ENCODE data around the gene CAMSAP2. TPM values are rescaled to one million over a fixed set of nuclear protein-coding genes. Genes with fewer than 3 reads are reported as not detected.
"Not testable (repeated sequence)": the region's sequence is repeated elsewhere in the genome, so short reads cannot be mapped to it uniquely, and the experiment has no call there.

Gene CAMSAP2
- total RNA-seq, 2 experiments from 2014 or later: 2.0 to 2.4 TPM

DNA sequence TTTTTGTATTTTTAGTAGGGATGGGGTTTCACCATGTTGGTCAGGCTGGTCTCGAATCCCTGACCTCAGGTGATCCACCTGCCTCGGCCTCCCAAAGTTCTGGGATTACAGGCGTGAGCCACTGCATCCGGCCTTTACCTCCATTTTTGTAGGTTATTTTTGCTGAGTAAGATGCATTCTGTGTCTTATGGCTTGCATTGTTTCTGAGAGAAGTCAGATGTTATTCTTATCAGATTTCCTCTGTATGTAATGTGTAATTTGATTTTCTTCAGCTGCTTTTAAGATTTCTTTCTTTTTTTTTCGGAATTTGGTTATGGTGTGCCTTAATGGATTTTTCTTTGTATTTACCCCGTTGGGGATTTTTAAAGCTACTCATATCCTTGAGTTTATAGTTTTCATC lies 52.3 kb downstream of the CAMSAP2 start:
- not testable (repeated sequence) for H3K4me3 Mint-ChIP-seq, H3K36me3 Mint-ChIP-seq, H3K27ac Mint-ChIP-seq, H3K4me1 Mint-ChIP-seq, H3K9me3 Mint-ChIP-seq, H3K27me3 Mint-ChIP-seq, DNase-seq

GRCh38 chr1:200793677-200794076 lies 55.0 kb downstream of the CAMSAP2 start:
- H3K27me3 Mint-ChIP-seq: no peaks in the 10 kb centered on the region
- H3K27ac Mint-ChIP-seq: no peak overlapping the region
- peaks cover 3% of the 10 kb centered on the region for H3K9me3 Mint-ChIP-seq
- peaks cover 2% of the 10 kb centered on the region for H3K36me3 Mint-ChIP-seq
- H3K4me3 Mint-ChIP-seq: no peak overlapping the region
- no peaks in the 10 kb centered on the region for H3K4me1 Mint-ChIP-seq
- DNase-seq: no peak

DNA sequence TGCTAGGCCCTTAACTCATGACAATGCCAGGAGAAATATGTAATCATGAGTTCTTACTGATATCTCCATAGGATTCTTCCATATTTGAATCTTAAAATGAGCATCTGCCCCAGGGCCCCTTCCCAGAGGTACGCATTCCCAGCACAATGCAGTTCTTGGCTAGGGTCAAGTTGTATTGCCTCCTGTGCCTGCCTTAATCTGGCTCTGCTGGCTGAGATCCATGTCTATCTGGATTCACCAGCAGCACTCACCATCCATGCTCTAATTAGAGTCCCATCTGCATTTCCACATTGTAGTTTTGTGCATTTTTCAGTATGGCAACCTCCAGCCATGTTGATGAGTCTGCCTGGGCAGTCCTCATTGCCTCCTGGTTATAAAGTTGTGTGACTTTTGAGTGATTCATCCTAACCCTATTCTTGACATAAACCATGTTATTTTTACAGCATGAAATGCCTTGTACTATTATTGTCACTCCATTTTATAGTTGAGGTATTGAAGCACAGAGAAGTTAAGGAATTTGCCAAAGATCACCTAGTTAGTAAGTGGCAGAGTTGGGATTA lies 55.9 kb downstream of the CAMSAP2 start:
- Mint-ChIP-seq H3K4me1 (no peaks in the 10 kb centered on the region), H3K9me3 (peaks cover 3% of the 10 kb centered on the region), H3K27me3 (no peaks in the 10 kb centered on the region), H3K36me3 (peaks cover 2% of the 10 kb centered on the region), H3K27ac (no peak overlapping the region), H3K4me3 (no peak overlapping the region)
- no peak for DNase-seq

- H3K27ac Mint-ChIP-seq: no peak overlapping the region
Measured at GRCh38 chr1:200795156-200795555, 56.5 kb downstream of the CAMSAP2 start.

DNA sequence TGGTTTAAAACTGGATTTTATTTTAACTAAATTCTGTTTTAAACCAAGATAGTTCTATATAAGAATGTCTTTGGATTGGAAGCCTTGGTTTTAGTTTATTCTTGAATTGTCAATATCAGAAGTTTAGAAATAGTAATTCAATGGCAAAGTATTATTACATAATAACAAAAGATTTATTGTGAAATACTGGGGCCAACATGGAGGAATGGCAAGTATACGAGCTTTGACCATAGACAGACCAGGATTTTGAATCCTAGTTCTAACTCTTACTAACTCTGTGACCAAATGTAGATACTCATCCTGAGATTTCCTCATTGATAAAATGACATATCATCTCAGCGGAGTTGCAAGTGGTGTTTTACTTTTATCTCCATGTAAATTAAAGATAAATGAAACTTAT lies 63.3 kb downstream of the CAMSAP2 start:
- Mint-ChIP-seq H3K27me3 (no peaks in the 10 kb centered on the region), H3K36me3 (no peaks in the 10 kb centered on the region), H3K4me3 (no peak overlapping the region), H3K27ac (no peak overlapping the region), H3K4me1 (no peaks in the 10 kb centered on the region), H3K9me3 (no peaks in the 10 kb centered on the region)
- DNase-seq: no peak

More at GRCh38 chr1:200795156-200795555, 56.5 kb downstream of the CAMSAP2 start:
- H3K4me1 Mint-ChIP-seq: no peaks in the 10 kb centered on the region
- H3K27me3 Mint-ChIP-seq: no peaks in the 10 kb centered on the region
- no peak overlapping the region for H3K4me3 Mint-ChIP-seq
- peaks cover 3% of the 10 kb centered on the region for H3K9me3 Mint-ChIP-seq
- peaks cover 2% of the 10 kb centered on the region for H3K36me3 Mint-ChIP-seq
- no peak for DNase-seq

GRCh38 chr1:200802865-200803512 lies 64.3 kb downstream of the CAMSAP2 start:
- peak; percentile 58 for DNase-seq
- no peak overlapping the region for H3K4me3 Mint-ChIP-seq
- no peaks in the 10 kb centered on the region for H3K9me3 Mint-ChIP-seq
- no peaks in the 10 kb centered on the region for H3K36me3 Mint-ChIP-seq
- no peaks in the 10 kb centered on the region for H3K27me3 Mint-ChIP-seq
- no peaks in the 10 kb centered on the region for H3K4me1 Mint-ChIP-seq
- H3K27ac Mint-ChIP-seq: no peak overlapping the region

GRCh38 chr1:200805719-200806118 lies 67.0 kb downstream of the CAMSAP2 start:
- Mint-ChIP-seq H3K36me3 (no peaks in the 10 kb centered on the region), H3K4me1 (no peaks in the 10 kb centered on the region), H3K27me3 (no peaks in the 10 kb centered on the region), H3K4me3 (no peak overlapping the region), H3K27ac (no peak overlapping the region), H3K9me3 (no peaks in the 10 kb centered on the region)
- DNase-seq: no peak

DNA sequence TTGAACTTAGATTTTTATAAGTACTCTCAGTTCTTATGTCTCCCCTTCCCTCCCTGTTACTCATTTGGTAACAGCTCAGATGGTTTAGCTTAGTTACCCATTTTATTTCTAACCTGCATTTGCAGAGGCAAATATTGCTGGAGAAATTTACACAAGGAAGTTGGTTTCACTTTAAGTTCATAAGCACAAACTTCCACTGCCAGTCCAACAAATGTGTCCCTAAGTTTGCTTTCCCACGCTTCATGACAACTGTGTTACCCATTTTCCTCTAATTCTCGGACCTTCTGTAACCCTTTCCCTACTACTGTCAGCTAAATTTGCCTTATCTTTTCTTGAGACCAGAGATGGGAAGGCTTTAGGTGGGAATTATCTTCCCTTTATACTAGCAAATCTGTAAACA lies 70.2 kb downstream of the CAMSAP2 start:
- no peaks in the 10 kb centered on the region for H3K4me1 Mint-ChIP-seq

DNA sequence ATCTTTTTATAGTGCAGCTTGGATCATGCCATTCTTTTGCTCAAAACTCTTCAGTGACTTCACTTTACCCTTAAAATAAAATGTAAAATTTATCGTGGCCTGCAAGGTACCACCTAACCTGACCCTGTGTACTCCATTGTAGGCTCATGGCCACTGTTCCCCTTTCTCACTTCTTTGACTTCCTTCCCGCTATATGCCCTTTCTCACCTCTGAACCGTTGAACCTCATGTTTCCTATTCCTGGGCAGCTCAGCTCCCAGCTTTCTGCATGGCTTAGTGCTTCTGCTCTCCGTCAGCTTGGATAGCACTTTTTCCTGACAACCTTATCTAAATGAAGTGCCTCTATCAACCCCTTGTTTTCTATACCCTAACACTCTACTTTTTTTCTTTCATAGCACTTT lies 73.0 kb downstream of the CAMSAP2 start:
- Mint-ChIP-seq H3K4me1 (no peaks in the 10 kb centered on the region), H3K4me3 (no peak overlapping the region), H3K36me3 (no peaks in the 10 kb centered on the region), H3K27me3 (no peaks in the 10 kb centered on the region), H3K27ac (no peak overlapping the region), H3K9me3 (no peaks in the 10 kb centered on the region)
- DNase-seq: no peak

More for the DNA sequence above, 70.2 kb downstream of the CAMSAP2 start:
- Mint-ChIP-seq H3K27me3 (no peaks in the 10 kb centered on the region), H3K4me3 (no peak overlapping the region), H3K36me3 (no peaks in the 10 kb centered on the region), H3K9me3 (no peaks in the 10 kb centered on the region), H3K27ac (no peak overlapping the region)
- DNase-seq: no peak

DNA sequence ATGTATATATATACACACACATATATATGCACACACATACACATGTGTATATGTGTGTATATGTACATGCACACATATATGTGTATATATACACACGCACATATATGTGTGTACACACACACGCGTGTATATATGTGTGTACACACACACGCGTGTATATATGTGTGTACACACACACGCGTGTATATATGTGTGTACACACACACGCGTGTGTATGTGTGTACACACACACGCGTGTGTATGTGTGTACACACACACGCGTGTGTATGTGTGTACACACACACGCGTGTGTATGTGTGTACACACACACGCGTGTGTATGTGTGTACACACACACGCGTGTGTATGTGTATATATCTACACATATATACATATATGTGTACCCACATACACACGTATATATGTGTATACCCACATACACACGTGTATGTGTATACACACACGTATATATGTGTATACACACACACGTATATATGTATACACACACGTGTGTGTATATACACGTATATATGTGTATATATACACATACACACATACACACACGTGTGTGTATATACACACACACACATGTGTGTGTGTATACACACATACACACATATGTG lies 78.0 kb downstream of the CAMSAP2 start:
- not testable (repeated sequence) for DNase-seq, H3K4me1 Mint-ChIP-seq, H3K36me3 Mint-ChIP-seq, H3K9me3 Mint-ChIP-seq, H3K4me3 Mint-ChIP-seq, H3K27ac Mint-ChIP-seq, H3K27me3 Mint-ChIP-seq

DNA sequence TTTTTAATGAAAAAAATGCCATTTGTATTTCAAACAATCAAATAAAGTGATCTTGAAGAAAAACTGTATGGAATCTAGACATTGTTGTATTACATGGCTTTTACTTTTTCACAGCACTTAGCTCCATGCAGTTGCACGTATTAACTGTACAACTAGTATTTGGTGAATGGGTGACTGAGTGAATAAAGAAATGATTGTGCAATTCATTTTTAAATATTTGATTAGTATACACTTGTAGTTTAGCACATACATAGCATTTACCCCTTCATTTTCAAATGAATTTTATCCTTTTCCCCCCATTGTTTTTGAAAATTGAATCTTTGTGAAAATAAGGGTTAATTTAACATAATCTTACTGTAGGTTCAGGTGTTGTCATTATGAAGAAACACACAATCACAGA lies 79.6 kb downstream of the CAMSAP2 start:
- Mint-ChIP-seq H3K27ac (no peak overlapping the region), H3K9me3 (no peaks in the 10 kb centered on the region), H3K36me3 (no peaks in the 10 kb centered on the region), H3K4me3 (no peak overlapping the region), H3K27me3 (no peaks in the 10 kb centered on the region), H3K4me1 (no peaks in the 10 kb centered on the region)
- DNase-seq: no peak

DNA sequence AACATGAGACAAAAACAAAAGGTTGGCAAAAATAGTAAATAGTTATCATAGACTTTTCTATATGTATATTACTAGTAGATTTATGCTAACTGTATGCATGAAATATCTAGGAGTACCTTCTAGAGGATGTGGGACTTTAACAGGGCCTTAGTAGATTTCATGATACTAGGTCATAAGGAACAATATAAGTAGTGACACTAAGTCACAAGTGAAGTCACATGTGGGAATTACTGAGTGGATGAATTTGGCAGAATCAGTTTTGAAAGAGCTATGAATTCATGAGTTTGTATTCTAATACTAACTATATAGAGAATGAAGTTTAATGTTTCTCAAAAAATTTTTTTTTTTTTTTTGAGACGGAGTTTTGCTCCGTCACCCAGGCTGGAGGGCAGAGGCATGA lies 81.0 kb downstream of the CAMSAP2 start:
- no peaks in the 10 kb centered on the region for H3K9me3 Mint-ChIP-seq
- H3K4me1 Mint-ChIP-seq: no peaks in the 10 kb centered on the region
- H3K4me3 Mint-ChIP-seq: no peak overlapping the region
- no peaks in the 10 kb centered on the region for H3K27me3 Mint-ChIP-seq
- no peak for DNase-seq
- no peak overlapping the region for H3K27ac Mint-ChIP-seq
- H3K36me3 Mint-ChIP-seq: no peaks in the 10 kb centered on the region

DNA sequence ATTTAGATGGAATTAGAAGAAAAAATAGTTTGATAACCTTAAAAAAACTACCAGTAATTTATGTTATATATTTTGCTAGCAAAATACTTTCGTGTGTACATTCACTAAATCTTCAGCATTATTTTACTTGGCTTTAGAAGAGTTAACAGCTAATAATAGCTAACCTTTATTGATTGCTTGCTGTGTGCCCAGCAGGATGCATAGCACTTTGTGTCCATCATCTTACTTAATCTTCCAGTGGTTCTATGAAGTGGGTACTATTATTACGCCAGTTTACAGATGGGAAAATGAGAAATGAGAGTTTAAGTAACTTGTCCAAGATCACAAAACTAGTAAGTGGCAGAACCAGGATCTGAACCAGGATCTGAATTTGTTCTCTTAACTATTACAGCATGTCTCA lies 92.4 kb downstream of the CAMSAP2 start:
- no peaks in the 10 kb centered on the region for H3K9me3 Mint-ChIP-seq
- H3K4me1 Mint-ChIP-seq: peaks cover 3% of the 10 kb centered on the region
- H3K27me3 Mint-ChIP-seq: no peaks in the 10 kb centered on the region
- H3K4me3 Mint-ChIP-seq: no peak overlapping the region
- H3K36me3 Mint-ChIP-seq: peaks cover under 1% of the 10 kb centered on the region
- no peak for DNase-seq
- no peak overlapping the region for H3K27ac Mint-ChIP-seq

GRCh38 chr1:200834383-200834782 lies 95.7 kb downstream of the CAMSAP2 start:
- DNase-seq: no peak
- H3K27me3 Mint-ChIP-seq: no peaks in the 10 kb centered on the region
- peaks cover 3% of the 10 kb centered on the region for H3K9me3 Mint-ChIP-seq
- no peak overlapping the region for H3K27ac Mint-ChIP-seq
- peaks cover 6% of the 10 kb centered on the region for H3K36me3 Mint-ChIP-seq
- no peak overlapping the region for H3K4me3 Mint-ChIP-seq
- no peaks in the 10 kb centered on the region for H3K4me1 Mint-ChIP-seq

DNA sequence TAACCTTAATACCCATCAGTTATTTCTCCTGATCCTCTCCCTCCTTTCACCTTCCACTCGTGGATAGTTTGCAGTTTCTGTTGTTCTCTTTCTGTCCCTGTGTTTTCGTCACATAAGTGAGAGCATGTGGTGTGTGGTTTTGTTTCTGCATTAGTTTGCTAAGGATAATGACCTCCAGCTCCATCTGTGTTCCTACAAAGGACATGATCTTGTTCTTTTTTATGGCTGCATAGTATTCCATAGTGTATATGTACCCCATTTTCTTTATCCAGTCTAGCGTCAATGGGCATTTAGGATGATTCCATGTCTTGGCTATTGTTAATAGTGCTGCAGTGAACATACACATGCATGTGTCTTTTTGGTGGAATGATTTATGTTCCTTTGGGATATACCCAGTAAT lies 97.5 kb downstream of the CAMSAP2 start:
- Mint-ChIP-seq H3K36me3 (peaks cover 6% of the 10 kb centered on the region), H3K27me3 (no peaks in the 10 kb centered on the region), H3K9me3 (peaks cover 3% of the 10 kb centered on the region), H3K4me1 (no peaks in the 10 kb centered on the region), H3K4me3 (no peak overlapping the region), H3K27ac (no peak overlapping the region)
- no peak for DNase-seq
